Peyer's patch (tissue), 4 donors: ENCODE data around the gene YWHAE. TPM values are rescaled to one million over a fixed set of nuclear protein-coding genes. Genes with fewer than 3 reads are reported as not detected.
"Not testable (repeated sequence)": the region's sequence is repeated elsewhere in the genome, so short reads cannot be mapped to it uniquely, and the experiment has no call there.

Experiments used
- DNase-seq, 3 donors: peaks; one replicate each; pipeline ENCODE4 v3.0.0-alpha.2; 2017 to 2019
- H3K27ac ChIP-seq, 4 donors: fragments of 200-600 bp; sonication (generic); one replicate each; pipeline ENCODE4 v1.5.1; 2016 to 2019
- H3K27me3 ChIP-seq, 2 donors: fragments of 200-600 bp; sonication (generic); one replicate each; pipeline ENCODE4 v1.5.1; 2019
- H3K36me3 ChIP-seq, 3 donors: fragments of 200-600 bp; sonication (generic); one replicate each; pipeline ENCODE4 v1.5.1; 2016 to 2019
- H3K4me1 ChIP-seq, 4 donors: fragments of 200-600 bp; sonication (generic); one replicate each; pipeline ENCODE4 v1.5.1; 2016 to 2019
- H3K4me3 ChIP-seq, 4 donors: fragments of 200-600 bp; sonication (generic); 1 replicate in 3 of 4; 2 replicates in 1 of 4; pipeline ENCODE4 v1.5.1; 2016 to 2019; ENCODE audit warnings: mild to moderate bottlenecking in 1 of 4
- H3K9me3 ChIP-seq, 4 donors: fragments of 200-600 bp; sonication (generic); one replicate each; pipeline ENCODE4 v1.5.1; 2016 to 2019; ENCODE audit warnings: mild to moderate bottlenecking in 1 of 4
- POLR2A ChIP-seq, 2 donors: fragments of 450-650 bp; IDR thresholded peaks; one replicate each; pipeline ENCODE4 v1.5.1; 2017; ENCODE audit warnings: antibody characterized with exemption in 2 of 2, mild to moderate bottlenecking in 2 of 2, moderate library complexity in 2 of 2
- total RNA-seq, 4 donors: library from RNA; depleted of rRNA; stranded (reverse); fragments of >200 nt; gene quantifications; one replicate each; pipeline ENCODE4 v1.1.0, GENCODE V29; 2016
- TF ChIP-seq, protein P1 (sequence below), 6 experiments: fragments of 450-650 bp in 4 of 6; fragments of 200-600 bp in 2 of 6; sonication (generic) in 1 of 6; IDR thresholded peaks; one replicate each; pipeline ENCODE4 v1.5.1; 2017 to 2019; ENCODE audit warnings: antibody characterized with exemption in 6 of 6, mild to moderate bottlenecking in 3 of 6, moderate library complexity in 1 of 6

YWHAE gene
- total RNA-seq, 4 donors from 2014 or later = 317 to 474 (median 395) TPM

DNA sequence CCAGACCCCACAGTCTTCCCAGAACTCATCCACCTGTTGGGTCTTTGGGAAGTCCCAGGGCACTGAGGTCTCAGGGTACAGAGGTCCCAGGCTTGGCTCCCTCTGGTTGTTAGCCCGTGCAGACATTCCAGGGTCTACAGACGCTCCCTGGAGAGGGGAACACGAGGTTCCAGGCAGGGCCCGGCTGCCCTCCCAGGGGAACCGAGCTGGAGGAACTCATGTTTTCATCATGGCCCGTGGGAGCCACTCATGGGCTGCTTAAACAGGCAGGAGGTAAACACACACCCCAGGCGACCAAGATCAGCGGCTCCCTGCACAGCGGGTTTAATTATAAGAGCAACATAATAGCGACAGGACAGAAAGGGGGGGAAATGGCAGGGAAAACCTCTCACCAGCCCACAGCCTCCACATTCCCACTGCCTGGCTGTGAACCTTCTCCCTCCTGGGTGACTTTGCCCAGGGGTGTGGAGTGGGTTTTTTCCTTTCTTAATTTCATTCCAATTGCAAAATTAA lies 84.1 kb downstream of the YWHAE start:
- Histone ChIP-seq H3K4me3 (no peak overlapping the region), H3K27ac (no peak overlapping the region), H3K36me3 (no peaks in the 10 kb centered on the region), H3K9me3 (no peaks in the 10 kb centered on the region), H3K27me3 (no peaks in the 10 kb centered on the region), H3K4me1 (no peaks in the 10 kb centered on the region)
- no peak for DNase-seq
- TF ChIP-seq POLR2A (IDR thresholded peaks at IDR 0.05) = no peak
- TF ChIP-seq, protein P1, sequence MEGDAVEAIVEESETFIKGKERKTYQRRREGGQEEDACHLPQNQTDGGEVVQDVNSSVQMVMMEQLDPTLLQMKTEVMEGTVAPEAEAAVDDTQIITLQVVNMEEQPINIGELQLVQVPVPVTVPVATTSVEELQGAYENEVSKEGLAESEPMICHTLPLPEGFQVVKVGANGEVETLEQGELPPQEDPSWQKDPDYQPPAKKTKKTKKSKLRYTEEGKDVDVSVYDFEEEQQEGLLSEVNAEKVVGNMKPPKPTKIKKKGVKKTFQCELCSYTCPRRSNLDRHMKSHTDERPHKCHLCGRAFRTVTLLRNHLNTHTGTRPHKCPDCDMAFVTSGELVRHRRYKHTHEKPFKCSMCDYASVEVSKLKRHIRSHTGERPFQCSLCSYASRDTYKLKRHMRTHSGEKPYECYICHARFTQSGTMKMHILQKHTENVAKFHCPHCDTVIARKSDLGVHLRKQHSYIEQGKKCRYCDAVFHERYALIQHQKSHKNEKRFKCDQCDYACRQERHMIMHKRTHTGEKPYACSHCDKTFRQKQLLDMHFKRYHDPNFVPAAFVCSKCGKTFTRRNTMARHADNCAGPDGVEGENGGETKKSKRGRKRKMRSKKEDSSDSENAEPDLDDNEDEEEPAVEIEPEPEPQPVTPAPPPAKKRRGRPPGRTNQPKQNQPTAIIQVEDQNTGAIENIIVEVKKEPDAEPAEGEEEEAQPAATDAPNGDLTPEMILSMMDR (IDR thresholded peaks at IDR 0.05) = no peak

DNA sequence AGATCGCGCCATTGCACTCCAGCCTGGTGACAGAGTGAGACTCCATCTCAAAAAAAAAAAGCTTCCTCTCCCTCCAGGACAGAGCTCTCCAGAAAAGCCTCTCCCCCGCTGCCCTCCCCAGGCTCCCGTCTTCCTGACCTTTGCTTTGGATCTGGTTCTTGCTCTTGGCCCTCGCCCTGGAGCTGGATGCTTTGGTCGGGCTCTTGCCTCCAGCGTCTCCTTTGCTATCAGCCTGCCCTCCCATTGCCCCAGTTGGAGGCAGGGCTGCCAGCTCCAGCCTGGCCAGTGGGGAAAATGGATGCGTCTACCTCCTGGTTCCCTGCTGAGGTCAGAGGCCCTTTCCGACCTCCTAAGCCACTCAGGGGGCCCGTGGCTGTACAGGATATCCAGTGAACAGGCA lies 84.6 kb downstream of the YWHAE start:
- Histone ChIP-seq H3K9me3 (no peaks in the 10 kb centered on the region), H3K36me3 (no peaks in the 10 kb centered on the region), H3K4me3 (no peak overlapping the region), H3K27me3 (no peaks in the 10 kb centered on the region), H3K27ac (no peak overlapping the region), H3K4me1 (no peaks in the 10 kb centered on the region)
- no peak for DNase-seq
- TF ChIP-seq POLR2A (IDR thresholded peaks at IDR 0.05) = no peak
- TF ChIP-seq, protein P1 (IDR thresholded peaks at IDR 0.05) = no peak

DNA sequence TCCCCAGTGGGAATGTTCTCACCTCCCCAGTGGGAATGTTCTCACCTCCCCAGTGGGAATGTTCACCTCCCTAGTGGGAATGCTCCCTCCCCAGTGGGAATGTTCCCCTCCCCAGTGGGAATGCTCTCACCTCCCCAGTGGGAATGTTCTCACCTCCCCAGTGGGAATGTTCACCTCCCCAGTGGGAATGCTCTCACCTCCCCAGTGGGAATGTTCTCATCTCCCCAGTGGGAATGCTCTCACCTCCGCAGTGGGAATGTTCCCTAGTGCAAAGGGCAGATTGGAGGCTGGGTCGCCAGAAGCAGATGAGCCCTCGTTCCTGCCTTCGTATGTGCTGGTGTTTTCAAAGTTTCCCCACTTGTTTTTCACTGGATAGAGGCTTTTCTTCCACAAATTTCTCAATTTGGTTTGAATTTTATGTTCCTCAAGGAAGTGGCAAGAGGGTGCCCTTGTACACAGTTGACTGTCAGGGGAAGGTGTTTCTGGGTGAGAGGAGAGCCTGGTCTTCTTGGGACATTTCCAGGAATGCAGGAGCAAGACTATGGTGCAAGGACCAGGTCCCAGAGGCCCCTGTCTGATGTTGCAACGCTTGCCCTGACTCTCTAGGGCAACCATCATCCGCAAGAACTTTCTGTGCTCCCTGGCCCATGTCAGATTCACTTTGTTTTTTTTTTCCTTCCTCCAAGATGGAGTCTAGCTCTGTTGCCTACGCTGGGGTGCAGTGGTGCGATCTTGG lies 86.6 kb downstream of the YWHAE start:
- H3K27me3 ChIP-seq = no peaks in the 10 kb centered on the region
- no peak for DNase-seq

DNA sequence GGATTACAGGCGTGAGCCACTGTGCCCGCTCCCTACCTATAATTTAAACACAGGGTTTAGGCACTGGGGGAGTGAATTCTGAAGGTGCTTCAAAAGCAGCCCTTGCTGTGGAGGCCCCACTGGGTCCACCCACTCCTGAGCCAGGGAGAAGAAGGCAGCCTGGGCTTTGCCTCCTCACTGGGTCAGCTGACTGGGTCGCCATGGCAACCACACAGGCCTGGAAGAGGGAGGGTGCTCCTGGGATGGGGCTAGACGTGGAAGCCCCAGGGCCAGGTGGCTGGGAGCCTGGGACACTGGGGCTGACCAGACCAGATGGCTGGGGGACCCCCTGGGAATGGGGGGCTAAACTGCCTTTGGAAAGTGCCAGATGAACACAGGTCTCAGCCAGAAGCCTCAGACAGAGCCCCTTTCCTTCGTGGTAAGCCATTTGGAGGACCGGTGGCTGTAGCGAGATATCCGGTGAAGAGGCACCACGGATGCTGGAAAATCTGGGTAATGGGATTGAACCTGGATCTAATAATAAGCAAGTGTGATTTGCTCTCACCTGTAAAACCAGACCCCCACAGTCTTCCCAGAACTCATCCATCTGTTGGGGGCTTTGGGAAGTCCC lies 87.7 kb downstream of the YWHAE start:
- Histone ChIP-seq H3K4me3 (no peak overlapping the region), H3K9me3 (no peaks in the 10 kb centered on the region), H3K27me3 (no peaks in the 10 kb centered on the region), H3K4me1 (no peaks in the 10 kb centered on the region), H3K36me3 (no peaks in the 10 kb centered on the region), H3K27ac (no peak overlapping the region)
- DNase-seq = no peak
- TF ChIP-seq, protein P1 (IDR thresholded peaks at IDR 0.05) = no peak
- TF ChIP-seq POLR2A (IDR thresholded peaks at IDR 0.05) = no peak

More for the DNA sequence above, 86.6 kb downstream of the YWHAE start:
- no peaks in the 10 kb centered on the region for H3K9me3 ChIP-seq
- no peaks in the 10 kb centered on the region for H3K4me1 ChIP-seq
- no peak overlapping the region for H3K4me3 ChIP-seq
- no peaks in the 10 kb centered on the region for H3K36me3 ChIP-seq
- no peak for TF ChIP-seq POLR2A (IDR thresholded peaks at IDR 0.05)
- TF ChIP-seq, protein P1 (IDR thresholded peaks at IDR 0.05) = no peak
- no peak overlapping the region for H3K27ac ChIP-seq

DNA sequence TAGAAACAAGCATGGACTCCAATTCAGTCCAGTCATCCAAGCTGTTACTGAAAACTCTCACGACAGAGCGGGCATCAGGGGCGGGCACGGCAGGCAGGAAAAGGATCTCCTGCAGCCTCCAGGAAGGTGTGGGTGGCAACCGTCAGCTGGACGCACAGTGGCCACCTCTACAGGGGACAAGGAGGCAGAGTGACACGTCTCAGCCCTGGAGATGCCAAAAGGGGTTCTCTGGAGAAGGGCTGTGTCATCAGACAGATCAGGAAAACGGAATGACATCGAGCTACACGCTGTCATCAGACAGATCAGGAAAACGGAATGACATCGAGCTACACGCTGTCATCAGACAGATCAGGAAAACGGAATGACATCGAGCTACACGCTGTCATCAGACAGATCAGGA lies 92.2 kb downstream of the YWHAE start:
- H3K4me1 ChIP-seq, H3K4me3 ChIP-seq, H3K9me3 ChIP-seq, H3K36me3 ChIP-seq, H3K27ac ChIP-seq, DNase-seq, H3K27me3 ChIP-seq: not testable (repeated sequence)

DNA sequence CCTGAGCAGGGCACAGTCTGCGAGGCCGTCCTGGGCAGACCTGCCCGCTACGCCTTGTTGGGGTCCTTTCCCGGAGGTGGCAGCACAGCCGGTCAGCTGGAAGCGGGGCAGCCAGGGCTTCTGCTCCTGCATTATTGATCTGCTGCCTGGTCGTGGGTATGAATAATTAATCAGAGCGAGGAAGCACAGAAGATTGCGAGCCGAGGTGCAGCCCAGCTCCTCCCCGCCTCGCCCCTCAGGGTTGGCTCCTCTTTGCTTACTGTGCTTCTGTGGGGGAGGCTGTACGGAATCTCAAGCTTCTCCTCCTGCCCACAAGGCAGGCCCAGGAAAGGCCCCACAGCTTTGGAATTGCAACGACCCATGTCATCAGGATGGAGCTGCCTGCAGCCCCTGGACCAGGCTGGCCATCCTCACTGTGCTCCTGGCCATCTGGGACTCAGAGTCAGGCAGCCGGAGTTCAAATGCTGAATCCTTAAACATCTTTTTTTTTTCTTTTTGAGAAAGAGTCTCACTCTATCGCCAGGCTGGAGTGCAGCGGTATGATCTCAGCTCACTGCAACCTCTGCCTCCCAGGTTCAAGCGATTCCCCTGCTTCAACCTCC lies 95.0 kb downstream of the YWHAE start:
- Histone ChIP-seq H3K9me3 (no peaks in the 10 kb centered on the region), H3K27me3 (no peaks in the 10 kb centered on the region), H3K36me3 (no peaks in the 10 kb centered on the region), H3K4me3 (no peak overlapping the region), H3K4me1 (no peaks in the 10 kb centered on the region), H3K27ac (no peak overlapping the region)
- DNase-seq = no peak
- TF ChIP-seq, protein P1 (IDR thresholded peaks at IDR 0.05) = no peak
- TF ChIP-seq POLR2A (IDR thresholded peaks at IDR 0.05) = no peak
